ENCODE measurements around the gene RUFY3.

RUFY3 gene

GRCh38 chr4:70709611-70710205, 12.1 kb upstream of the RUFY3 start (continued):
- TF ChIP-seq EGR2 (tag by site-specific recombination; IDR thresholded peaks at IDR 0.05; ENCODE audit: low read depth) (no peak), ATF2 (tag by site-specific recombination; IDR thresholded peaks at IDR 0.05; ENCODE audit: low read depth) (no peak), KLF8 (tag by site-specific recombination; IDR thresholded peaks at IDR 0.05) (no peak), ZNF560 (tag by site-specific recombination; IDR thresholded peaks at IDR 0.05; ENCODE audit: borderline replicate concordance) (no peak)

GRCh38 chr4:70711599-70711998, 10.2 kb upstream of the RUFY3 start:
- Histone ChIP-seq H3K27ac (ENCODE audit: extremely low read depth, low read depth, low read length) (no peak overlapping the region), H3K9me3 (ENCODE audit: control insufficient read depth, insufficient read depth, low read depth, low read length) (no peaks in the 10 kb centered on the region), H3K36me3 (ENCODE audit: control insufficient read depth in 2 of 2, insufficient read depth in 1 of 2, low read length in 2 of 2) (no peaks in the 10 kb centered on the region), H3K4me3 (ENCODE audit: low read depth, low read length) (no peak overlapping the region), H3K4me1 (ENCODE audit: control insufficient read depth, insufficient read depth, low read length) (0 out of 2 replicates have a peak, but pooled peaks cover 4% of the 10 kb centered on the region)
- ChIA-PET CTCF (no interaction called here), POLR2A (no interaction called here)
- no peak for TF ChIP-seq ZNF510 (tag by site-specific recombination; IDR thresholded peaks at IDR 0.05; ENCODE audit: insufficient replicate concordance)
- TF ChIP-seq HIC1 (tag by site-specific recombination; IDR thresholded peaks at IDR 0.05) = no peak
- TF ChIP-seq OSR2 (tag by site-specific recombination; IDR thresholded peaks at IDR 0.05) = peak; percentile 32; the same call in 1 of the 2 replicates

- no peaks in the 10 kb centered on the region for H3K36me3 ChIP-seq (ENCODE audit: control insufficient read depth in 2 of 2, insufficient read depth in 1 of 2, low read length in 2 of 2)
- CTCF ChIA-PET = no interaction called here
- no peak overlapping the region for H3K4me3 ChIP-seq (ENCODE audit: low read depth, low read length)
- H3K4me1 ChIP-seq (ENCODE audit: control insufficient read depth, insufficient read depth, low read length) = 0 out of 2 replicates have a peak, but pooled peaks cover 4% of the 10 kb centered on the region
- H3K27ac ChIP-seq (ENCODE audit: extremely low read depth, low read depth, low read length) = no peak overlapping the region
- no peaks in the 10 kb centered on the region for H3K9me3 ChIP-seq (ENCODE audit: control insufficient read depth, insufficient read depth, low read depth, low read length)
- POLR2A ChIA-PET = no interaction called here
- no peak for TF ChIP-seq ZNF639 (tag by site-specific recombination; IDR thresholded peaks at IDR 0.05)
- TF ChIP-seq PRDM10 (tag by site-specific recombination; IDR thresholded peaks at IDR 0.05) = no peak
- no peak for TF ChIP-seq ZNF18 (tag by site-specific recombination; IDR thresholded peaks at IDR 0.05)
- no peak for TF ChIP-seq ZSCAN16 (tag by site-specific recombination; IDR thresholded peaks at IDR 0.05)
- TF ChIP-seq BCL6B (tag by site-specific recombination; IDR thresholded peaks at IDR 0.05) = no peak
- no peak for TF ChIP-seq ZNF571 (tag by site-specific recombination; IDR thresholded peaks at IDR 0.05)
- TF ChIP-seq ZNF624 (tag by site-specific recombination; IDR thresholded peaks at IDR 0.05) = no peak
- TF ChIP-seq ZNF394 (tag by site-specific recombination; IDR thresholded peaks at IDR 0.05; ENCODE audit: borderline replicate concordance) = no peak
- no peak for TF ChIP-seq ZNF747 (tag by site-specific recombination; IDR thresholded peaks at IDR 0.05)
- no peak for TF ChIP-seq ZNF398 (tag by site-specific recombination; IDR thresholded peaks at IDR 0.05)
- no peak for TF ChIP-seq ZNF843 (tag by site-specific recombination; IDR thresholded peaks at IDR 0.05)
These were observed 9.6 kb upstream of the RUFY3 start for GRCh38 chr4:70712150-70712549.
